Epidermal melanocyte (primary cell): Measurements from ENCODE around the gene MRPL19.

Experiments used
- DNase-seq: peaks from one replicate; pipeline ENCODE4 v3.0.0; 2011; ENCODE audit warnings: low spot score; ENCODE audit not compliant: insufficient read length

The MRPL19 gene

DNA sequence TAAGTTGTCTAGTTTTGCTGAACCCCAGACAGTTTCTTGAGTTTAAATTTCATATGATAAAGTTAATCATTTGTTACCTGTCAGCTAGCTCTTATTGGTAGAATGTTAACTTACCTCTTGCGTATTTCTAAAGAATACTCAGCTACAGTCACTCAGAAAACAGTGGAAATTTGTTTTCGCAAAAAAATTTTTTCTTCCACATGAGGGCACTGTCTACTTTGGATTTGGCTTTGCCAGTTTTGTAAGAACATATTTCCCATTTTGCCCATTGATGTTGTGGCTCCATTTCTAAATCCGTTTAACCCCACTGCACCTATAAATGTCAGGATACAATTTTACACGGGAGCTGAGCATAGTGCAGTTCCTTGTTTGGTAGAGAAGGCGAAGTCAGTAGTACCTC is 83.3 kb downstream of the MRPL19 start:
- no peak for DNase-seq

DNA sequence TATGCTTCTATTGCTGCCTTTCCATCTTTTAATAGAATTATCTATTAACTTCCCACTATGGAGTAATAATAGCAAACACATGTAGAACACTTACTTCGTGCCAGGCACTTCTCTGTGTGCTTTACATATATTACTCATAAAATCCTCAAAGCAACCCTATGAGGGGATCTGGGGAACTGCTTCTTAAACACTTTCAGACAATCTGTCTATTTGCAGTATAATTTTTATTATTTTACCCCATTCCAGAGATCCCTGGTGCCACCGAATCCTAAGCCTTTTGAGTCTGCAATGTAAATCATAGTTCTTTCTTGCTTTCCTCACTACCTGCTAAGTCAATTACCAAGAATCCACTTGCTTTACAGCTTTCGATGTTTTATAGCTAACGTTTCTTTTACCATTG is 89.7 kb downstream of the MRPL19 start:
- DNase-seq: no peak

DNA sequence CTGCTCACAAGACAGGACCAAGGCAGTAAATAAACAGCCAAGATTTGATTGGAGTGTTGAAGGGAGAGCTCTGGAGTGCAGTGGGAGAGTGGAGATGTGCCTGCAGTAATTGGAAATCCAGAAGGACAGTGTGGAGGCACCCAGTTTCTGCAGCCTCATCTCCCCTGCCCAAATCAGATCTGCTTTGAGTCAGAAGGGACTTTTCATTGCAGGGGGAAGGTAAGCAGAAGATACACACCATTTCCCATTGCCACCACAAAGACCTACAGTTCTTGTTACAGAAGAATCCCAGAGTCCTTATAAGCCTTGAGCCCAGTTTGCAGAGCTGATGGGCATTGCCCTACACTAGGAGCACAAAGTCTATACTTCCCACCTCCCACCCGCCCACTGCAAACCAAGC is 91.4 kb downstream of the MRPL19 start:
- DNase-seq: no peak
